Neural progenitor cell (in vitro differentiated cells): ENCODE measurements around the gene HYPK. TPM values are rescaled to one million over a fixed set of nuclear protein-coding genes. Genes with fewer than 3 reads are reported as not detected.
"Not testable (repeated sequence)": the region's sequence is repeated elsewhere in the genome, so short reads cannot be mapped to it uniquely, and the experiment has no call there.

Experiments used
- DNase-seq: peaks from one replicate; pipeline ENCODE4 v3.0.0-alpha.2; 2016; ENCODE audit warnings: low spot score
- H2AFZ ChIP-seq: fragments of 200-600 bp; sonication (generic); replicated peaks from 2 replicates; pipeline ENCODE4 v1.6.1; 2016; ENCODE audit warnings: antibody characterized with exemption
- H3F3A ChIP-seq: fragments of 200-600 bp; sonication (generic); 2 replicates; pipeline ENCODE4 v1.6.1; 2016; ENCODE audit warnings: antibody characterized with exemption, low read depth
- H3K27ac ChIP-seq: fragments of 200-600 bp; sonication (generic); 2 replicates; pipeline ENCODE4 v1.5.1; 2016; ENCODE audit warnings: mild to moderate bottlenecking
- H3K27me3 ChIP-seq: fragments of 200-600 bp; sonication (generic); 2 replicates; pipeline ENCODE4 v1.6.1; 2016; ENCODE audit warnings: mild to moderate bottlenecking, moderate library complexity
- H3K36me3 ChIP-seq: fragments of 200-600 bp; sonication (generic); 2 replicates; pipeline ENCODE4 v1.5.1; 2016
- H3K4me1 ChIP-seq: fragments of 200-600 bp; sonication (generic); 2 replicates; pipeline ENCODE4 v1.6.1; 2016; ENCODE audit warnings: mixed run types
- H3K4me2 ChIP-seq: fragments of 200-600 bp; sonication (generic); 2 replicates; pipeline ENCODE4 v1.6.1; 2016
- H3K4me3 ChIP-seq: fragments of 200-600 bp; sonication (generic); 2 replicates; pipeline ENCODE4 v1.5.1; 2016
- H3K79me2 ChIP-seq: fragments of 200-600 bp; sonication (generic); 2 replicates; pipeline ENCODE4 v1.6.1; 2016; ENCODE audit warnings: low read depth
- H3K9ac ChIP-seq: fragments of 200-600 bp; sonication (generic); 2 replicates; pipeline ENCODE4 v1.6.1; 2016
- H3K9me3 ChIP-seq: fragments of 200-600 bp; sonication (generic); 2 replicates; pipeline ENCODE4 v1.5.1; 2016; ENCODE audit warnings: low read depth
- H4K20me1 ChIP-seq: fragments of 200-600 bp; sonication (generic); 2 replicates; pipeline ENCODE4 v1.6.1; 2016; ENCODE audit warnings: low read depth
- H3K27ac Mint-ChIP-seq: 3 replicates; pipeline ENCODE4 v1.8.0; 2021; ENCODE audit warnings: mixed read lengths
- H3K27me3 Mint-ChIP-seq: 2 replicates; pipeline ENCODE4 v1.8.0; 2022; ENCODE audit warnings: low read depth, mild to moderate bottlenecking, inconsistent platforms, moderate library complexity, mixed read lengths; ENCODE audit not compliant: insufficient read depth
- H3K36me3 Mint-ChIP-seq: 3 replicates; pipeline ENCODE4 v1.8.0; 2021; ENCODE audit warnings: mixed read lengths
- H3K4me1 Mint-ChIP-seq: 3 replicates; pipeline ENCODE4 v1.8.0; 2021; ENCODE audit warnings: mixed read lengths
- H3K4me3 Mint-ChIP-seq: 3 replicates; pipeline ENCODE4 v1.8.0; 2021; ENCODE audit warnings: mild to moderate bottlenecking, moderate library complexity, mixed read lengths
- H3K9me3 Mint-ChIP-seq: 3 replicates; pipeline ENCODE4 v1.8.0; 2020; ENCODE audit warnings: mixed read lengths
- EZH2 ChIP-seq: fragments of 200-600 bp; sonication (generic); IDR thresholded peaks from 2 replicates; pipeline ENCODE4 v1.6.1; 2017; ENCODE audit warnings: antibody characterized with exemption, mild to moderate bottlenecking, moderate library complexity
- EZH2phosphoT487 ChIP-seq: fragments of 200-600 bp; sonication (generic); IDR thresholded peaks from 2 replicates; pipeline ENCODE4 v1.6.1; 2017; ENCODE audit warnings: antibody characterized with exemption
- total RNA-seq: library from RNA; depleted of rRNA; stranded (reverse); fragments of >200 nt; gene quantifications from 2 replicates; pipeline ENCODE4 v1.2.3, GENCODE V29; 2015; ENCODE audit warnings: low replicate concordance
- TF ChIP-seq, protein P1 (sequence below): fragments of 200-600 bp; sonication (generic); IDR thresholded peaks from 2 replicates; pipeline ENCODE4 v1.5.1; 2017; ENCODE audit warnings: antibody characterized with exemption, mild to moderate bottlenecking

The HYPK gene
- total RNA-seq, 1 donor from 2014 or later, result 8.3 TPM

DNA sequence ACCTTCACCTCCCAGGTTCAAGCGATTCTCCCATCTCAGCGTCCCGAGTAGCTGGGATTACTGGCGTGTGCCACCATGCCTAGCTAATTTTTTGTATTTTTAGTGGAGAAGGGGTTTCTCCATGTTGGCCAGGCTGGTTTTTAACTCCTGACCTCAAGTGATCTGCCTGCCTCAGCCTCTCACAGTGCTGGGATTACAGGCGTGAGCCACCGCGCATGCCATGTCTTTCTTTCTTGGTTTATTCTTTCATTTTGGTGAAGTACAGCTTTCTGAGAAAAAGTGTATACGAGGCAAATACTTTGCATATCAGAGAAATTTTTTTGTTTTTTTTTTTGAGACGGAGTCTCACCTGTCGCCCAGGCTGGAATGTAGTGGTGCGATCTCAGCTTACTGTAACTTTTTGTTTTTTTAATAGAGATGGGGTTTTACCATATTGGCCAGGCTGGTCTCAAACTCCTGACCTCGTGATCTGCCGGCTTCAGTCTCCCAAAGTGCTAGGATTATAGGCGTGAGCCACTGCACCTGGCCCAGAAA is 31.2 kb downstream of the HYPK start:
- H3F3A ChIP-seq, result peaks cover 15% of the 10 kb centered on the region
- not testable (repeated sequence) for H3K4me3 Mint-ChIP-seq, H3K4me3 ChIP-seq, H3K27ac Mint-ChIP-seq, H3K27me3 Mint-ChIP-seq, H2AFZ ChIP-seq, H3K36me3 ChIP-seq, DNase-seq, H3K9me3 ChIP-seq, H3K9ac ChIP-seq, H3K9me3 Mint-ChIP-seq, H3K27ac ChIP-seq, H4K20me1 ChIP-seq, H3K27me3 ChIP-seq, H3K4me2 ChIP-seq
- H3K36me3 Mint-ChIP-seq, result peaks cover 24% of the 10 kb centered on the region
- H3K4me1 Mint-ChIP-seq, result peaks cover 19% of the 10 kb centered on the region
- H3K79me2 ChIP-seq, result peaks cover 40% of the 10 kb centered on the region
- H3K4me1 ChIP-seq, result peaks cover 13% of the 10 kb centered on the region

DNA sequence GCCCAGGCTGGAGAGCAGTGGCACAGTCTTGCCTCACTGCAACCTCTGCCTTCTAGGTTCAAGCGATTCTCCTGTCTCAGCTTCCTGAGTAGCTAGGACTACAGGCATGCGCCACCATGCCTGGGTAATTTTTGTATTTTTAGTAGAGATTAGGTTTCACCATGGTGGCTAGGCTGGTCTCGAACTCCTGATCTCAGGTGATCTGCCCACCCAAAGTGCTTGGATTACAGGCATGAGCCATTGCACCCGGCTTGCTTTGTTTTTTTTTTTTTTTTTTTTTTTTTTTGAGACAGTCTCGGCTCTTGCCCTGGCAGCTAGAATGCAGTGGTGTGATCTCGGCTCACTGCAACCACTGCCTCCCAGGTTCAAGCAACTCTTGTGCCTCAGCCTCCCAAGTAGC is 32.1 kb downstream of the HYPK start:
- not testable (repeated sequence) for H3K27me3 Mint-ChIP-seq, H4K20me1 ChIP-seq, H3K4me1 ChIP-seq, H2AFZ ChIP-seq, H3K27ac ChIP-seq, H3K4me2 ChIP-seq, H3K27me3 ChIP-seq, H3K9me3 Mint-ChIP-seq, H3K9me3 ChIP-seq, H3K27ac Mint-ChIP-seq, H3K4me3 ChIP-seq, DNase-seq, H3F3A ChIP-seq, H3K4me3 Mint-ChIP-seq, H3K9ac ChIP-seq, H3K36me3 ChIP-seq
- H3K79me2 ChIP-seq, result peaks cover 34% of the 10 kb centered on the region
- Mint-ChIP-seq H3K4me1 (peaks cover 14% of the 10 kb centered on the region), H3K36me3 (peaks cover 24% of the 10 kb centered on the region)

DNA sequence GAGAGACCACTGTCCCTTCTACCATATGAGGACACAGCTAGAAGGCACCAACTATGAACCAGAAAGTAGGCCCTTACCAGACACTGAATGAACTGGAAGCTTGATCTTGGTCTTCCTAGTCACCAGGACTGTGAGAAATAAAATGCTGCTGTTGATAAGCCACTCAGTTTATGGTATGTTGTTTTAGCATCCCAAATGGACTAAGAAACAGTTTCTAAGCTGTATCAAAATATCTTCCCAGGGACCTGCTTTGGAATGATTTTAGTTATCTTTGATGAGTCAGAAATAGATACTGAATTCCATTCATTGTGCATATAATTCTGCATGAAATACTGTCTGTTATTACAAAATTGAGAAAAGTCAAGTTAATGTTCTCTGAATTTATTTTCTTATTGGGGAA is 45.0 kb downstream of the HYPK start:
- H3K27ac Mint-ChIP-seq, result no peak overlapping the region
- no peaks in the 10 kb centered on the region for H3K9me3 ChIP-seq
- no peaks in the 10 kb centered on the region for H3K27me3 Mint-ChIP-seq
- DNase-seq, result no peak
- H3K4me1 Mint-ChIP-seq, result no peaks in the 10 kb centered on the region
- H3K79me2 ChIP-seq, result no peaks in the 10 kb centered on the region
- no peak overlapping the region for H3K27ac ChIP-seq
- no peaks in the 10 kb centered on the region for H4K20me1 ChIP-seq
- no peaks in the 10 kb centered on the region for H3K27me3 ChIP-seq
- H3K4me3 Mint-ChIP-seq, result no peak overlapping the region
- H3K4me3 ChIP-seq, result no peak overlapping the region
- H3K36me3 ChIP-seq, result peaks cover 9% of the 10 kb centered on the region
- H3K4me2 ChIP-seq, result no peak overlapping the region
- TF ChIP-seq EZH2phosphoT487 (no peak), EZH2 (no peak)
- TF ChIP-seq, protein P1, sequence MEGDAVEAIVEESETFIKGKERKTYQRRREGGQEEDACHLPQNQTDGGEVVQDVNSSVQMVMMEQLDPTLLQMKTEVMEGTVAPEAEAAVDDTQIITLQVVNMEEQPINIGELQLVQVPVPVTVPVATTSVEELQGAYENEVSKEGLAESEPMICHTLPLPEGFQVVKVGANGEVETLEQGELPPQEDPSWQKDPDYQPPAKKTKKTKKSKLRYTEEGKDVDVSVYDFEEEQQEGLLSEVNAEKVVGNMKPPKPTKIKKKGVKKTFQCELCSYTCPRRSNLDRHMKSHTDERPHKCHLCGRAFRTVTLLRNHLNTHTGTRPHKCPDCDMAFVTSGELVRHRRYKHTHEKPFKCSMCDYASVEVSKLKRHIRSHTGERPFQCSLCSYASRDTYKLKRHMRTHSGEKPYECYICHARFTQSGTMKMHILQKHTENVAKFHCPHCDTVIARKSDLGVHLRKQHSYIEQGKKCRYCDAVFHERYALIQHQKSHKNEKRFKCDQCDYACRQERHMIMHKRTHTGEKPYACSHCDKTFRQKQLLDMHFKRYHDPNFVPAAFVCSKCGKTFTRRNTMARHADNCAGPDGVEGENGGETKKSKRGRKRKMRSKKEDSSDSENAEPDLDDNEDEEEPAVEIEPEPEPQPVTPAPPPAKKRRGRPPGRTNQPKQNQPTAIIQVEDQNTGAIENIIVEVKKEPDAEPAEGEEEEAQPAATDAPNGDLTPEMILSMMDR, result no peak
- H3K4me1 ChIP-seq, result no peaks in the 10 kb centered on the region
- H3K9me3 Mint-ChIP-seq, result no peaks in the 10 kb centered on the region
- no peaks in the 10 kb centered on the region for H3F3A ChIP-seq
- H3K9ac ChIP-seq, result no peak overlapping the region
- no peak overlapping the region for H2AFZ ChIP-seq
- H3K36me3 Mint-ChIP-seq, result peaks cover 10% of the 10 kb centered on the region

DNA sequence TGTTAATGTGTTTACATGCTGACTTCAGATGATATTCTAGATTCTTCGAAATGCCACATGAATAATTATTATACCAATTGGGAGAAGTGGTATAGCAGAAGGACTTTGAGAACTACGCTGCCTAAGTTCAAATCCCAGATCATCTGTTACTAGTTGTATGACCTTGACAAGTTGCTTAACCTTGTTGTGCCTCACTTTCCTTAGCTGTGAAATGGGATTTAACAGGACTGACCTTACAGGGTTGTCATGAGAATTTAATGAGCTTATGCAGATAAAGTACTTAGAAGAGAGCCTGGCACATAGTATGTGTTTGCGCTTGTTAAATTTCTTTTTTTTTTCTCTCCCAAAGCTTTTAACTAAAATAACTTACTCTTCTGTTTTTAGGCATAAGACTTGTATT is 50.9 kb downstream of the HYPK start:
- no peak overlapping the region for H2AFZ ChIP-seq
- Mint-ChIP-seq H3K4me1 (no peaks in the 10 kb centered on the region), H3K36me3 (peaks cover 12% of the 10 kb centered on the region), H3K27me3 (no peaks in the 10 kb centered on the region), H3K4me3 (no peak overlapping the region), H3K9me3 (no peaks in the 10 kb centered on the region), H3K27ac (no peak overlapping the region)
- H3K9me3 ChIP-seq, result no peaks in the 10 kb centered on the region
- no peak overlapping the region for H3K4me3 ChIP-seq
- H3F3A ChIP-seq, result no peaks in the 10 kb centered on the region
- no peaks in the 10 kb centered on the region for H3K27me3 ChIP-seq
- no peak overlapping the region for H3K4me2 ChIP-seq
- H3K9ac ChIP-seq, result no peak overlapping the region
- DNase-seq, result no peak
- no peaks in the 10 kb centered on the region for H3K79me2 ChIP-seq
- TF ChIP-seq EZH2, result no peak
- TF ChIP-seq, protein P1, result no peak
- no peak for TF ChIP-seq EZH2phosphoT487
- no peaks in the 10 kb centered on the region for H3K4me1 ChIP-seq
- no peak overlapping the region for H3K27ac ChIP-seq
- no peaks in the 10 kb centered on the region for H4K20me1 ChIP-seq
- H3K36me3 ChIP-seq, result peaks cover 3% of the 10 kb centered on the region
